Measurements from ENCODE around the gene AGAP1.

DNA sequence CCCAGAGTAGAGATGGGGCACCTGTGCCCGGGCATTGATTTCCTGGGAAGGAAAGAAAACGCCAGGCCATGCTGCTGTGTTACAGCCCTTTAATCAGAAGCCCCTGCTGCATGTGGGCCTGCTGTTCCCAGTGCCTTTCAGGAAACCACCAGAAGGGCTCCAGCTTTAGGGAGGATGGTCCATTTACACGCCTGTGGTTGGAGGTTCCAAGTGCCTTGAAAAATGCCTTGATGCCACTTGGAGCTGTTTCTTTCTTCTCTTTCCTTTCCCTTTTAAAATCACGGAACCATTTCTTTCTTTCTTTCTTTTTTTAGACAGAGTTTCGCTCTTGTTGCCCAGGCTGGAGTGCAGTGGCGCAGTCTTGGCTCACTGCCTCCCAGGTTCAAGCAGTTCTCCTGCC, 60.5 kb downstream of the AGAP1 start:
- no peak for TF ChIP-seq TAF1 (IDR thresholded peaks at IDR 0.05; ENCODE audit: borderline replicate concordance, insufficient read depth, low read length)
- TF ChIP-seq SIN3A (IDR thresholded peaks at IDR 0.05; ENCODE audit: borderline replicate concordance, insufficient read depth, low read length): no peak
- TF ChIP-seq, protein P1, sequence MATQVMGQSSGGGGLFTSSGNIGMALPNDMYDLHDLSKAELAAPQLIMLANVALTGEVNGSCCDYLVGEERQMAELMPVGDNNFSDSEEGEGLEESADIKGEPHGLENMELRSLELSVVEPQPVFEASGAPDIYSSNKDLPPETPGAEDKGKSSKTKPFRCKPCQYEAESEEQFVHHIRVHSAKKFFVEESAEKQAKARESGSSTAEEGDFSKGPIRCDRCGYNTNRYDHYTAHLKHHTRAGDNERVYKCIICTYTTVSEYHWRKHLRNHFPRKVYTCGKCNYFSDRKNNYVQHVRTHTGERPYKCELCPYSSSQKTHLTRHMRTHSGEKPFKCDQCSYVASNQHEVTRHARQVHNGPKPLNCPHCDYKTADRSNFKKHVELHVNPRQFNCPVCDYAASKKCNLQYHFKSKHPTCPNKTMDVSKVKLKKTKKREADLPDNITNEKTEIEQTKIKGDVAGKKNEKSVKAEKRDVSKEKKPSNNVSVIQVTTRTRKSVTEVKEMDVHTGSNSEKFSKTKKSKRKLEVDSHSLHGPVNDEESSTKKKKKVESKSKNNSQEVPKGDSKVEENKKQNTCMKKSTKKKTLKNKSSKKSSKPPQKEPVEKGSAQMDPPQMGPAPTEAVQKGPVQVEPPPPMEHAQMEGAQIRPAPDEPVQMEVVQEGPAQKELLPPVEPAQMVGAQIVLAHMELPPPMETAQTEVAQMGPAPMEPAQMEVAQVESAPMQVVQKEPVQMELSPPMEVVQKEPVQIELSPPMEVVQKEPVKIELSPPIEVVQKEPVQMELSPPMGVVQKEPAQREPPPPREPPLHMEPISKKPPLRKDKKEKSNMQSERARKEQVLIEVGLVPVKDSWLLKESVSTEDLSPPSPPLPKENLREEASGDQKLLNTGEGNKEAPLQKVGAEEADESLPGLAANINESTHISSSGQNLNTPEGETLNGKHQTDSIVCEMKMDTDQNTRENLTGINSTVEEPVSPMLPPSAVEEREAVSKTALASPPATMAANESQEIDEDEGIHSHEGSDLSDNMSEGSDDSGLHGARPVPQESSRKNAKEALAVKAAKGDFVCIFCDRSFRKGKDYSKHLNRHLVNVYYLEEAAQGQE (IDR thresholded peaks at IDR 0.05; ENCODE audit: insufficient read depth in 1 of 2, low read depth in 2 of 2, low read length in 2 of 2): no peak
- TF ChIP-seq POLR2AphosphoS5 (IDR thresholded peaks at IDR 0.05; ENCODE audit: low read depth, low read length): no peak
- no peak for TF ChIP-seq FOXP2 (optimal IDR thresholded peaks at IDR 0.05; ENCODE audit: borderline replicate concordance, extremely low read depth, extremely low read length, insufficient read depth)
